PC-3 (cell line): Measurements from ENCODE around the gene MS4A4E. TPM values are rescaled to one million over a fixed set of nuclear protein-coding genes. Genes with fewer than 3 reads are reported as not detected.

Experiments
- ATAC-seq: fragments of 200-7000 bp; cut with Tn5 transposase; 2 replicates; pipeline ENCODE4 v1.9.1; 2020; ENCODE audit warnings: mild to moderate bottlenecking, moderate library complexity
- BruUV-seq: library from RNA; stranded (reverse); fragments of 400-500 nt; replicated peaks from 2 replicates; lab custom pipeline; 2021; lab: Mats Ljungman, UMichigan
- CTCF ChIA-PET: fragments of 300-600 bp; sonication (Branson Sonifier 250); formaldehyde crosslinking; loops from one replicate; lab custom pipeline; 2022; ENCODE audit warnings: antibody characterized with exemption; lab: Charles Lee
- POLR2A ChIA-PET: fragments of 300-600 bp; sonication (Branson Sonifier 250); formaldehyde crosslinking; loops from one replicate; lab custom pipeline; 2022; ENCODE audit warnings: antibody characterized with exemption; ENCODE audit not compliant: unreplicated experiment; lab: Charles Lee
- DNase-seq: peaks from one replicate; pipeline ENCODE4 v3.0.0-alpha.2; 2015
- H2AFZ ChIP-seq: fragments of 300-600 bp; sonication (generic); 2 replicates; pipeline ENCODE4 v1.6.0; 2016; ENCODE audit warnings: antibody characterized with exemption, low read length
- H3F3A ChIP-seq: fragments of 300-600 bp; sonication (generic); one replicate; pipeline ENCODE4 v1.6.0; 2017; ENCODE audit warnings: antibody characterized with exemption, low read length, control low read depth, mild to moderate bottlenecking; ENCODE audit not compliant: unreplicated experiment
- H3K27ac ChIP-seq: fragments of 300-600 bp; sonication (generic); 2 replicates; pipeline ENCODE4 v1.5.1; 2016; ENCODE audit warnings: mild to moderate bottlenecking, low read length
- H3K27me3 ChIP-seq: fragments of 300-600 bp; sonication (generic); 2 replicates; pipeline ENCODE4 v1.6.1; 2016; ENCODE audit warnings: low read length, mixed read lengths
- H3K36me3 ChIP-seq: fragments of 300-600 bp; sonication (generic); 2 replicates; pipeline ENCODE4 v1.6.1; 2016; ENCODE audit warnings: low read depth, mixed run types, low read length, mixed read lengths
- H3K4me1 ChIP-seq: fragments of 300-600 bp; sonication (generic); 2 replicates; pipeline ENCODE4 v1.5.1; 2016; ENCODE audit warnings: low read length; ENCODE audit not compliant: insufficient read depth
- H3K4me2 ChIP-seq: fragments of 300-600 bp; sonication (generic); 2 replicates; pipeline ENCODE4 v1.6.0; 2016; ENCODE audit warnings: low read length
- H3K4me3 ChIP-seq: fragments of 300-600 bp; sonication (generic); 2 replicates; pipeline ENCODE4 v1.5.1; 2016; ENCODE audit warnings: mild to moderate bottlenecking, low read length, mixed read lengths
- H3K79me2 ChIP-seq: fragments of 300-600 bp; sonication (generic); 2 replicates; pipeline ENCODE4 v1.6.1; 2017; ENCODE audit warnings: low read length, mixed read lengths
- H3K9ac ChIP-seq: fragments of 300-600 bp; sonication (generic); 2 replicates; pipeline ENCODE4 v1.6.0; 2016; ENCODE audit warnings: mild to moderate bottlenecking, low read length
- H3K9me2 ChIP-seq: fragments of 300-600 bp; sonication (generic); replicated peaks from 2 replicates; pipeline ENCODE4 v1.6.1; 2016; ENCODE audit warnings: mixed run types, low read length, mixed read lengths
- H3K9me3 ChIP-seq: fragments of 300-600 bp; sonication (generic); 2 replicates; pipeline ENCODE4 v1.6.1; 2016; ENCODE audit warnings: low read length, mixed read lengths
- H4K20me1 ChIP-seq: fragments of 300-600 bp; sonication (generic); 2 replicates; pipeline ENCODE4 v1.6.1; 2016; ENCODE audit warnings: low read length, mixed read lengths
- EZH2 ChIP-seq: fragments of 300-600 bp; sonication (generic); IDR thresholded peaks from one replicate; pipeline ENCODE4 v1.6.1; 2017; ENCODE audit warnings: antibody characterized with exemption, mild to moderate bottlenecking, low read length; ENCODE audit not compliant: unreplicated experiment
- EZH2phosphoT487 ChIP-seq: fragments of 300-600 bp; sonication (generic); IDR thresholded peaks from 2 replicates; pipeline ENCODE4 v1.6.1; 2018; ENCODE audit warnings: mild to moderate bottlenecking, antibody characterized with exemption, low read length, borderline replicate concordance
- intact Hi-C: fragments of 100-400 bp; cut with micrococcal nuclease; formaldehyde crosslinking; loops from 2 replicates; pipeline ENCODE4 v1.9.0; 2023
- total RNA-seq: library from RNA; depleted of rRNA; stranded (reverse); fragments of >200 nt; gene quantifications from 2 replicates; pipeline ENCODE4 v1.2.3, GENCODE V29; 2014
- TF ChIP-seq, protein P1 (sequence below): fragments of 300-600 bp; sonication (generic); conservative IDR thresholded peaks from 2 replicates; pipeline ENCODE4 v1.5.1; 2017; ENCODE audit warnings: antibody characterized with exemption, low read depth, mild to moderate bottlenecking, low read length

Gene MS4A4E
- total RNA-seq, 1 experiment from 2014 or later: not detected

DNA sequence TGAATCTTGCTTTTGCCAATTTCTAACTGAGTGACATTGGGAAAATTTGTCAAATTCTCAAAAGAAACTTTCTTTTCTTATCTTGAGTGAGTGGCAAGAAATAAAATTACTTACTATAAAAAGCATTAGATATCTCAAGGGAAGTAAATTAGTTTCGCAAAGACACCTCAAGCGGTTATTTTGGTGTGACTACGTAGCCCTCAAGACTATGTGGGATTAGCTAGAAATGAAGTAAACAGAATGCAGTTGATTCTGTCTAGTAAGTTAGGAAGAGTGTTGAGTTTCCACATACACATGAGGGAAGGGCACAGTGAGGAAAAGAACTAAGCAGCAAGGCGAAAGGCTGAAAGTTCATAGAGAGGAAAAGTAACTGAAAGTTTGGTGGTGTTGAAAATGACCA is 31.7 kb downstream of the MS4A4E start:
- H3K4me3 ChIP-seq: no peak overlapping the region
- intact Hi-C loops: no loop called here
- no peaks in the 10 kb centered on the region for H3K36me3 ChIP-seq
- no peaks in the 10 kb centered on the region for H3K9me3 ChIP-seq
- no peak overlapping the region for H2AFZ ChIP-seq
- ChIA-PET POLR2A (no interaction called here), CTCF (no interaction called here)
- no peaks in the 10 kb centered on the region for H3F3A ChIP-seq
- no peaks in the 10 kb centered on the region for H3K9me2 ChIP-seq
- TF ChIP-seq, protein P1, sequence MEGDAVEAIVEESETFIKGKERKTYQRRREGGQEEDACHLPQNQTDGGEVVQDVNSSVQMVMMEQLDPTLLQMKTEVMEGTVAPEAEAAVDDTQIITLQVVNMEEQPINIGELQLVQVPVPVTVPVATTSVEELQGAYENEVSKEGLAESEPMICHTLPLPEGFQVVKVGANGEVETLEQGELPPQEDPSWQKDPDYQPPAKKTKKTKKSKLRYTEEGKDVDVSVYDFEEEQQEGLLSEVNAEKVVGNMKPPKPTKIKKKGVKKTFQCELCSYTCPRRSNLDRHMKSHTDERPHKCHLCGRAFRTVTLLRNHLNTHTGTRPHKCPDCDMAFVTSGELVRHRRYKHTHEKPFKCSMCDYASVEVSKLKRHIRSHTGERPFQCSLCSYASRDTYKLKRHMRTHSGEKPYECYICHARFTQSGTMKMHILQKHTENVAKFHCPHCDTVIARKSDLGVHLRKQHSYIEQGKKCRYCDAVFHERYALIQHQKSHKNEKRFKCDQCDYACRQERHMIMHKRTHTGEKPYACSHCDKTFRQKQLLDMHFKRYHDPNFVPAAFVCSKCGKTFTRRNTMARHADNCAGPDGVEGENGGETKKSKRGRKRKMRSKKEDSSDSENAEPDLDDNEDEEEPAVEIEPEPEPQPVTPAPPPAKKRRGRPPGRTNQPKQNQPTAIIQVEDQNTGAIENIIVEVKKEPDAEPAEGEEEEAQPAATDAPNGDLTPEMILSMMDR: no peak
- TF ChIP-seq EZH2 (no peak), EZH2phosphoT487 (no peak)
- H3K4me1 ChIP-seq: no peaks in the 10 kb centered on the region
- DNase-seq (no peak), ATAC-seq (no peak)
- H4K20me1 ChIP-seq: no peaks in the 10 kb centered on the region
- no peak overlapping the region for H3K4me2 ChIP-seq
- H3K79me2 ChIP-seq: no peaks in the 10 kb centered on the region
- no peak overlapping the region for H3K9ac ChIP-seq
- no TSS peak for BruUV-seq
- 0 out of 2 replicates have a peak, but pooled peaks cover 3% of the 10 kb centered on the region for H3K27me3 ChIP-seq
- no peak overlapping the region for H3K27ac ChIP-seq

DNA sequence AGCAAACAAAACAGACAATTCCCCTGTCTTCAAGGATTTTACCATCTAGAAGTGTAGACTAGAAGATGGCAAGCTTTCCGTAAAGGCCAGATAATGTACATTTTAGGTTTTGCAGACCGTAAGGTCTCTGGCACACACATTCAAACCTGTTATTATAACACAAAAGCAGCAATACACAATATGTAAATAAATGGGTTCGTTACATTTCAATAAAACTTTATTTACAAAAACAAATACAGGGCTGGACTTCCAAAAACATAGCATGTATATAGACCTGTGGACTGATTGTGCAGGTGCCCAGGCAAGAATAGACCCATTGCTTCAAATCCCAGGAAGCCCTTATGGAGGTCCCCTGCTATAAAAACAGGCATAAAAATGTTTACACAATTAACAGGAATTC is 33.0 kb downstream of the MS4A4E start:
- ChIA-PET POLR2A (no interaction called here), CTCF (no interaction called here)
- Histone ChIP-seq H3K9me2 (no peaks in the 10 kb centered on the region), H2AFZ (no peak overlapping the region), H3K36me3 (no peaks in the 10 kb centered on the region), H3K27ac (no peak overlapping the region), H3K9me3 (no peaks in the 10 kb centered on the region), H3K4me2 (no peak overlapping the region), H4K20me1 (no peaks in the 10 kb centered on the region), H3K27me3 (0 out of 2 replicates have a peak, but pooled peaks cover 3% of the 10 kb centered on the region), H3F3A (no peaks in the 10 kb centered on the region), H3K4me1 (no peaks in the 10 kb centered on the region), H3K9ac (no peak overlapping the region), H3K79me2 (no peaks in the 10 kb centered on the region), H3K4me3 (no peak overlapping the region)
- TF ChIP-seq, protein P1: no peak
- no peak for TF ChIP-seq EZH2
- no peak for TF ChIP-seq EZH2phosphoT487
- no peak for DNase-seq
- intact Hi-C loops: no loop called here
- BruUV-seq: no TSS peak
- no peak for ATAC-seq

DNA sequence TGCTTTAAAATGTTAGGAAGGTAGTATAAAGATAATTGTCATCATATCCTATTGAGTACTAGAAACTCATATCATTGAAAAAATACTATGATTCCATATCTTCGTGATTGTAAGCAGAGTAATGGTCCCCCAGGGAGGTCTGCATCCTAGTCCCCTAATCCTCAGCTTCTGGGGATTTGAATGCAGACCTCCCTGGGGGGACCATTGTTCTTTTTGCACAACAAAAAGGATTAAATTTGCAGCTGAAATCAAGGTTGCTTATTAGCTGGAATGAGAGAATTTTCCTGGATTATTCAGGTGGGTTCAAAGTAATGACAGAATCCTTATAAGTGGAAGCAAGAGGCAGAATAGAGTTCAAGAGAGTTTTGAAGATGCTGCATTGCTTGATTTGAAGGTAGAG is 34.0 kb downstream of the MS4A4E start:
- ChIA-PET POLR2A (no interaction called here), CTCF (no interaction called here)
- Histone ChIP-seq H3K9me2 (no peaks in the 10 kb centered on the region), H3K4me1 (no peaks in the 10 kb centered on the region), H3K79me2 (no peaks in the 10 kb centered on the region), H3K36me3 (no peaks in the 10 kb centered on the region), H3K9ac (no peak overlapping the region), H4K20me1 (no peaks in the 10 kb centered on the region), H3K27me3 (0 out of 2 replicates have a peak, but pooled peaks cover 3% of the 10 kb centered on the region), H3K4me2 (no peak overlapping the region), H3K4me3 (no peak overlapping the region), H2AFZ (no peak overlapping the region), H3K27ac (no peak overlapping the region), H3K9me3 (no peaks in the 10 kb centered on the region), H3F3A (no peaks in the 10 kb centered on the region)
- no TSS peak for BruUV-seq
- no peak for TF ChIP-seq EZH2phosphoT487
- no peak for ATAC-seq
- no peak for DNase-seq
- intact Hi-C loops: no loop called here
